Activated CD4-positive, CD25-positive, alpha-beta regulatory T cell treated with anti-CD3 and anti-CD28 coated beads, Interleukin-2, amount 50 U/mL, for 16 hours (primary cell): ENCODE measurements around the gene BLVRA.
"Not testable (repeated sequence)": the region's sequence is repeated elsewhere in the genome, so short reads cannot be mapped to it uniquely, and the experiment has no call there.

Experiments
- DNase-seq: peaks from one replicate; pipeline ENCODE4 v3.0.0-alpha.2; 2020; ENCODE audit warnings: low read depth, low spot score

BLVRA gene

GRCh38 chr7:43768887-43769272 lies 10.4 kb downstream of the BLVRA start:
- DNase-seq = no peak

- no peak for DNase-seq
These were observed 10.8 kb downstream of the BLVRA start for GRCh38 chr7:43769281-43769680.

- DNase-seq = no peak
These were observed 11.4 kb downstream of the BLVRA start for GRCh38 chr7:43769791-43770465.

- DNase-seq = no peak
These were observed 12.6 kb downstream of the BLVRA start for GRCh38 chr7:43771128-43771527.

GRCh38 chr7:43771573-43771972 lies 13.1 kb downstream of the BLVRA start:
- no peak for DNase-seq

GRCh38 chr7:43773268-43773667 lies 14.8 kb downstream of the BLVRA start:
- not testable (repeated sequence) for DNase-seq

GRCh38 chr7:43775255-43775654 lies 16.8 kb downstream of the BLVRA start:
- DNase-seq = not testable (repeated sequence)

GRCh38 chr7:43778293-43779044 lies 20.0 kb downstream of the BLVRA start:
- not testable (repeated sequence) for DNase-seq

GRCh38 chr7:43779045-43779812 lies 20.7 kb downstream of the BLVRA start:
- no peak for DNase-seq

GRCh38 chr7:43781726-43782607 lies 23.5 kb downstream of the BLVRA start:
- DNase-seq = no peak

GRCh38 chr7:43782768-43783555 lies 24.5 kb downstream of the BLVRA start:
- DNase-seq = no peak

- no peak for DNase-seq
These were observed 25.6 kb downstream of the BLVRA start for GRCh38 chr7:43784030-43784584.

- DNase-seq = not testable (repeated sequence)
These were observed 26.2 kb downstream of the BLVRA start for GRCh38 chr7:43784585-43785087.

- no peak for DNase-seq
These were observed 26.9 kb downstream of the BLVRA start for GRCh38 chr7:43785420-43785819.

- no peak for DNase-seq
These were observed 29.3 kb downstream of the BLVRA start for GRCh38 chr7:43787771-43788170.

- no peak for DNase-seq
These were observed 31.5 kb downstream of the BLVRA start for GRCh38 chr7:43790006-43790405.

- no peak for DNase-seq
These were observed 32.4 kb downstream of the BLVRA start for GRCh38 chr7:43790834-43791233.

GRCh38 chr7:43791665-43792064 lies 33.2 kb downstream of the BLVRA start:
- no peak for DNase-seq

- DNase-seq = no peak
These were observed 34.1 kb downstream of the BLVRA start for GRCh38 chr7:43792471-43793150.

GRCh38 chr7:43799605-43800004 lies 41.1 kb downstream of the BLVRA start:
- no peak for DNase-seq
